Measurements from ENCODE around the gene ARHGAP24. TPM values are rescaled to one million over a fixed set of nuclear protein-coding genes. Genes with fewer than 3 reads are reported as not detected.
A peak's percentile ranks its signal among the peaks of the same experiment; 100 is the strongest.
"Not testable (repeated sequence)": the region's sequence is repeated elsewhere in the genome, so short reads cannot be mapped to it uniquely, and the experiment has no call there.

Gene ARHGAP24
- total RNA-seq, 1 donor from 2014 or later: 15.0 TPM

DNA sequence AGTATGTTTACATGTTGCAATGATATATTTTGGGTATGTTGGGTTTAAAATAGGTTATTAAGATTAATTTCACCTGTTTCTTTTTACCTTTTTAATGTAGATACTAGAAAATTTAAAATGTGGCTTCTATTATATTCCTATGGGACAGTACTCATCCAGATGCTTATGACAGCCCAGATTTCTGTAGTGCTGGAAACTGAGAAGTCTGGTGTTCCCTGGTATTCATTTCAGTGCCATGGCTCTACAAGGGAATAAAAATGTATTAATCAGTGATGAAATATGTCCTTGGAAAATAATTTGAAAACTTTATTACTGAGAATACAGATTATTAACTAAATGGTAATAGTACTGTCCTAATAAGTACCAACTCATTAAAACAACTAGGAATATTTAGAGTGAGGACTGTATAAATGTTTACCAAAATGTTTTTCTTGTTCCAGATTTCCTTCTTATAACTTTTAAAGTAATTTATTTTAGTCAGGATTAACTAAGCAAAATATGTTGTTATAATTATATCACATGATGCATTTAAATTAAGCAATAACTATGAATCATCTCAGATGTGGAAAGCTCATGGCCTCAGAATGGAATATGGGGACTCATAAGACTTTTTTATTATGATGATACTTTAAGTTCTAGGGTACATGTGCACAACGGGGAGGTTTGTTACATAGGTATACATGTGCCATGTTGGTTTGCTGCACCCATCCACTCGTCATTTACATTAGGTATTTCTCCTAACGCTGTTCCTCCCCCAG, 25.3 kb downstream of the ARHGAP24 start:
- H3K36me3 Mint-ChIP-seq: peaks cover 5% of the 10 kb centered on the region
- H3K4me3 Mint-ChIP-seq: no peak overlapping the region
- H3K27me3 Mint-ChIP-seq (ENCODE audit: low read depth): no peaks in the 10 kb centered on the region

DNA sequence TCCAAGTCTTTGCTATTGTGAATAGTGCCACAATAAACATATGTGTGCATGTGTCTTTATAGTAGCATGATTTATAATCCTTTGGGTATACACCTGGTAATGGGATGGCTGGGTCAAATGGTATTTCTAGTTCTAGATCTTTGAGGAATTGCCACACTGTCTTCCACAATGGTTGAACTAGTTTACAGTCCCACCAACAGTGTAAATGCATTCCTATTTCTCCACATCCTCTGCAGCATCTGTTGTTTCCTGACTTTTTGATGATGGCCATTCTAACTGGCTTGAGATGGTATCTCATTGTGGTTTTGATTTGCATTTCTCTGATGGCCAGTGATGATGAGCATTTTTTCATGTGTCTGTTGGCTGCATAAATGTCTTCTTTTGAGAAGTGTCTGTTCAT, 26.2 kb downstream of the ARHGAP24 start:
- not testable (repeated sequence) for DNase-seq (ENCODE audit: low spot score in 2 of 2, unreplicated experiment in 2 of 2); H3K4me3 Mint-ChIP-seq; H3K27me3 Mint-ChIP-seq (ENCODE audit: low read depth); H3K4me1 Mint-ChIP-seq; H3K27ac Mint-ChIP-seq; H3K36me3 Mint-ChIP-seq
- peaks cover 26% of the 10 kb centered on the region for H3K9me3 Mint-ChIP-seq

More for the DNA sequence above, 25.3 kb downstream of the ARHGAP24 start:
- TF ChIP-seq, protein P1, sequence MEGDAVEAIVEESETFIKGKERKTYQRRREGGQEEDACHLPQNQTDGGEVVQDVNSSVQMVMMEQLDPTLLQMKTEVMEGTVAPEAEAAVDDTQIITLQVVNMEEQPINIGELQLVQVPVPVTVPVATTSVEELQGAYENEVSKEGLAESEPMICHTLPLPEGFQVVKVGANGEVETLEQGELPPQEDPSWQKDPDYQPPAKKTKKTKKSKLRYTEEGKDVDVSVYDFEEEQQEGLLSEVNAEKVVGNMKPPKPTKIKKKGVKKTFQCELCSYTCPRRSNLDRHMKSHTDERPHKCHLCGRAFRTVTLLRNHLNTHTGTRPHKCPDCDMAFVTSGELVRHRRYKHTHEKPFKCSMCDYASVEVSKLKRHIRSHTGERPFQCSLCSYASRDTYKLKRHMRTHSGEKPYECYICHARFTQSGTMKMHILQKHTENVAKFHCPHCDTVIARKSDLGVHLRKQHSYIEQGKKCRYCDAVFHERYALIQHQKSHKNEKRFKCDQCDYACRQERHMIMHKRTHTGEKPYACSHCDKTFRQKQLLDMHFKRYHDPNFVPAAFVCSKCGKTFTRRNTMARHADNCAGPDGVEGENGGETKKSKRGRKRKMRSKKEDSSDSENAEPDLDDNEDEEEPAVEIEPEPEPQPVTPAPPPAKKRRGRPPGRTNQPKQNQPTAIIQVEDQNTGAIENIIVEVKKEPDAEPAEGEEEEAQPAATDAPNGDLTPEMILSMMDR (IDR thresholded peaks at IDR 0.05; ENCODE audit: unreplicated experiment): no peak
- no peak for DNase-seq (ENCODE audit: low spot score in 2 of 2, unreplicated experiment in 2 of 2)
- H3K9me3 Mint-ChIP-seq: peaks cover 23% of the 10 kb centered on the region
- no peak overlapping the region for H3K27ac Mint-ChIP-seq
- peaks cover 9% of the 10 kb centered on the region for H3K4me1 Mint-ChIP-seq

DNA sequence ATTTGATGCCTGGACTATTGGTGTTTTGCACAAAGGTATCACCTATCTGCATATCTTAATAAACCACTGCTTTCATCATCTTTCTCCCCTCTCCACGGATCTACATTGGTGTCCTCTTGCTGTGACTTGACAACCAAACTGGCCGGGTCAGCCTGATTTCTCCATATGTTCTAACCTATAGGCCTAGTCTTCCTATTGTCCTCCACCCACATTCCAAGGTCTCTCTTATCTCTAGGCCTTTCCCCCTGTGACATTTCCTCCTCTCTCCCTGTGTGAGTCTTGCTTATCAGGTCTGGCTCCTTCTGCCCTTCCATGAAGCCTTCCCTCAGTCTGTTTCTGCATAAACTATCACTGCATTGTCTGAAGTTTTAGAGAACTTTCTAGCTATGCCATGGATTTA, 33.7 kb downstream of the ARHGAP24 start:
- DNase-seq (ENCODE audit: low spot score in 2 of 2, unreplicated experiment in 2 of 2): no peak
- Mint-ChIP-seq H3K4me1 (peaks cover 16% of the 10 kb centered on the region), H3K27me3 (ENCODE audit: low read depth) (no peaks in the 10 kb centered on the region), H3K4me3 (no peak overlapping the region), H3K27ac (peak overlapping the region; percentile 9), H3K36me3 (peaks cover 9% of the 10 kb centered on the region), H3K9me3 (peaks cover 16% of the 10 kb centered on the region)
- TF ChIP-seq, protein P1 (IDR thresholded peaks at IDR 0.05; ENCODE audit: unreplicated experiment): no peak

DNA sequence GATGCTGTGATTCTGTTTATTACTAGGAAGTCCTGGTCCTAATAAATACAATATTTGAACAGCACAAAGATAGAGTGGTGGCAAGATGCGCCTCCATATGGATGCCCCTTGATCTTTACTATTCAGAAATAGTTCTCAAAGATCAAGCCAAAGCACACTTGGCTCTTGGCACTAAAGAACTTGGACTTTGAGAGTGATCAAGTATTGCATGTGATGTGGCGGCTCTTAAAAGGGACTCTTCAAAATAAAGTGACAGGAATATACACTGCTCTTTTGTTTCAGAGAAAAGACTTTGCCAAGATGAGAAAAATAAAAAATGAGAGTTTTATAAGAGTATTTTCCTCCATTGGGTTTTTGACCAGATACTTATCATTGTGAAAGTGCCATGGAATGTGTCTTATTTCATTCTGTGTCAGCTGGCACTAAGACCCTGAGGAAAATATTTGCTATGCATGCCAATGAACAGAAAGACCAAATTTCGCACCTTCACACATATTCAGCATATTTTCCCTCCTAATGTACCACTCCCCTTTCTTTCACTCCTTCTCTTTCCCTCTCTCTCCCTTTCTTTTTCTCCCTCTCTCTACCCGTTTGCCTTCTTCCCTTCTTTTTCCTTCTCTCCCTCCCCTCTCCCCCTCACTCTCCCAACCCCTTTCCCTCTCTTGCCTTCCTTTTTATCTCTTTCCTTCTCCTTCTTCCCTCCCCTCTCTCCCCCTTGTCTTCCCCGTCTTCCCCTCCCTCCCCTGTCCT, 35.1 kb downstream of the ARHGAP24 start:
- DNase-seq (ENCODE audit: low spot score in 2 of 2, unreplicated experiment in 2 of 2): no peak
- peaks cover 5% of the 10 kb centered on the region for H3K36me3 Mint-ChIP-seq
- H3K4me3 Mint-ChIP-seq: no peak overlapping the region
- peaks cover 20% of the 10 kb centered on the region for H3K4me1 Mint-ChIP-seq
- H3K27me3 Mint-ChIP-seq (ENCODE audit: low read depth): no peaks in the 10 kb centered on the region
- TF ChIP-seq, protein P1 (IDR thresholded peaks at IDR 0.05; ENCODE audit: unreplicated experiment): no peak
- peaks cover 6% of the 10 kb centered on the region for H3K9me3 Mint-ChIP-seq
- peak overlapping the region; percentile 34 for H3K27ac Mint-ChIP-seq

DNA sequence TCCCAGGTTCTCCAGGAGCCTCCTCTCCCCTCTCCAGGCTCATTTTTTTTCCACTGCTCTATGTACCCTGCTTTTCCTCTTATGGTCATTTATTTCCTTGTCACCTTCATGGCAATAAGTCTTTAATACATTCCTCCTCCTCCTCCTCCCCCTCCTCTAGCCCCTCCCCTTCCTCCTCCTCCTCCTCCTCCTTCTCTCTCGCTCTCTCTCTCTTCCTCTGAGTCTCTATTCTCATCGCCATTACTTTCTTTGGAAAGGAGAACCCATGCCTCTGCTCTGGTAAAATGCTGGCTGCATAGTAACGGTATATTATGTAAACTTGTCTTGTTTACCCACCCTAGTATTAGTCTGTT, 35.7 kb downstream of the ARHGAP24 start:
- Mint-ChIP-seq H3K36me3 (peaks cover 3% of the 10 kb centered on the region), H3K27ac (no peak overlapping the region), H3K27me3 (ENCODE audit: low read depth) (no peaks in the 10 kb centered on the region), H3K4me1 (peaks cover 20% of the 10 kb centered on the region), H3K4me3 (no peak overlapping the region), H3K9me3 (peaks cover under 1% of the 10 kb centered on the region)
- no peak for DNase-seq (ENCODE audit: low spot score in 2 of 2, unreplicated experiment in 2 of 2)
- TF ChIP-seq, protein P1 (IDR thresholded peaks at IDR 0.05; ENCODE audit: unreplicated experiment): no peak

Data from mesothelial cell of epicardium (in vitro differentiated cells).